ENCODE measurements around the gene DCC.

GRCh38 chr18:53025247-53025646 lies 685.2 kb downstream of the DCC start:
- TF ChIP-seq, protein P1, sequence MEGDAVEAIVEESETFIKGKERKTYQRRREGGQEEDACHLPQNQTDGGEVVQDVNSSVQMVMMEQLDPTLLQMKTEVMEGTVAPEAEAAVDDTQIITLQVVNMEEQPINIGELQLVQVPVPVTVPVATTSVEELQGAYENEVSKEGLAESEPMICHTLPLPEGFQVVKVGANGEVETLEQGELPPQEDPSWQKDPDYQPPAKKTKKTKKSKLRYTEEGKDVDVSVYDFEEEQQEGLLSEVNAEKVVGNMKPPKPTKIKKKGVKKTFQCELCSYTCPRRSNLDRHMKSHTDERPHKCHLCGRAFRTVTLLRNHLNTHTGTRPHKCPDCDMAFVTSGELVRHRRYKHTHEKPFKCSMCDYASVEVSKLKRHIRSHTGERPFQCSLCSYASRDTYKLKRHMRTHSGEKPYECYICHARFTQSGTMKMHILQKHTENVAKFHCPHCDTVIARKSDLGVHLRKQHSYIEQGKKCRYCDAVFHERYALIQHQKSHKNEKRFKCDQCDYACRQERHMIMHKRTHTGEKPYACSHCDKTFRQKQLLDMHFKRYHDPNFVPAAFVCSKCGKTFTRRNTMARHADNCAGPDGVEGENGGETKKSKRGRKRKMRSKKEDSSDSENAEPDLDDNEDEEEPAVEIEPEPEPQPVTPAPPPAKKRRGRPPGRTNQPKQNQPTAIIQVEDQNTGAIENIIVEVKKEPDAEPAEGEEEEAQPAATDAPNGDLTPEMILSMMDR (optimal IDR thresholded peaks at IDR 0.05 in 1 of 3, IDR thresholded peaks at IDR 0.05 in 1 of 3, conservative IDR thresholded peaks at IDR 0.05 in 1 of 3; ENCODE audit: extremely low read depth in 1 of 3, insufficient read depth in 2 of 3, low read length in 3 of 3): no peak
- TF ChIP-seq EZH2 (IDR thresholded peaks at IDR 0.05; ENCODE audit: low read length): no peak

Data from keratinocyte (primary cell).